ENCODE data around the gene FAM98C.

DNA sequence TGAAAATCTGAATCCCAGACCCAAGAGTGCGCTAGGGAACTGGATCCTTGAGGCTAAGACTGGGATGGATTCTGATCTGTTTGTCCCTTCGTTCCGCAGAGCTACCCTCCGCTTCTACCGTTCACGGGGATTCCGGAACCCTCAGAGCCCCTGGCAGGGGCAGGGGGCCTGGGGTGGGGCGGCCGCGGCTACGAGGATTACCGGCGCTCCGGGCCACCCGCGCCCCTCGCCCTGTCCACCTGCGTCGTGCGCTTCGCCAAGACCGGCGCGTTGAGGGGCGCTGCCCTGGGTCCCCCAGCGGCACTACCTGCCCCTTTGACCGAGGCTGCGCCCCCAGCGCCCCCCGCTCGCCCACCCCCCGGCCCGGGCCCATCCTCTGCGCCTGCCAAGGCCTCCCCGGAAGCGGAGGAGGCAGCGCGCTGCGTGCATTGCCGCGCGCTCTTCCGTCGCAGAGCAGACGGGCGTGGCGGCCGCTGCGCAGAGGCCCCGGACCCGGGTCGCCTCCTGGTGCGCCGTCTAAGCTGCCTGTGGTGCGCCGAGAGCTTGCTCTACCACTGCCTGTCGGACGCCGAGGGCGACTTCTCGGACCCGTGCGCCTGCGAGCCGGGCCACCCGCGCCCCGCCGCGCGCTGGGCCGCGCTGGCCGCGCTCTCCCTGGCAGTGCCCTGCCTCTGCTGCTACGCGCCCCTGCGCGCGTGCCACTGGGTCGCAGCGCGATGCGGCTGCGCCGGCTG, 7.3 kb upstream of the FAM98C start:
- TF ChIP-seq, protein P1, sequence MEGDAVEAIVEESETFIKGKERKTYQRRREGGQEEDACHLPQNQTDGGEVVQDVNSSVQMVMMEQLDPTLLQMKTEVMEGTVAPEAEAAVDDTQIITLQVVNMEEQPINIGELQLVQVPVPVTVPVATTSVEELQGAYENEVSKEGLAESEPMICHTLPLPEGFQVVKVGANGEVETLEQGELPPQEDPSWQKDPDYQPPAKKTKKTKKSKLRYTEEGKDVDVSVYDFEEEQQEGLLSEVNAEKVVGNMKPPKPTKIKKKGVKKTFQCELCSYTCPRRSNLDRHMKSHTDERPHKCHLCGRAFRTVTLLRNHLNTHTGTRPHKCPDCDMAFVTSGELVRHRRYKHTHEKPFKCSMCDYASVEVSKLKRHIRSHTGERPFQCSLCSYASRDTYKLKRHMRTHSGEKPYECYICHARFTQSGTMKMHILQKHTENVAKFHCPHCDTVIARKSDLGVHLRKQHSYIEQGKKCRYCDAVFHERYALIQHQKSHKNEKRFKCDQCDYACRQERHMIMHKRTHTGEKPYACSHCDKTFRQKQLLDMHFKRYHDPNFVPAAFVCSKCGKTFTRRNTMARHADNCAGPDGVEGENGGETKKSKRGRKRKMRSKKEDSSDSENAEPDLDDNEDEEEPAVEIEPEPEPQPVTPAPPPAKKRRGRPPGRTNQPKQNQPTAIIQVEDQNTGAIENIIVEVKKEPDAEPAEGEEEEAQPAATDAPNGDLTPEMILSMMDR (IDR thresholded peaks at IDR 0.05; ENCODE audit: low read length) = no peak
- TF ChIP-seq EZH2phosphoT487 (IDR thresholded peaks at IDR 0.05; ENCODE audit: low read length) = no peak

Data from MM.1S (cell line).